Cerebellar cortex (tissue), 1 donor: Measurements from ENCODE around the gene CDYL2.

ENCODE experiments used
- DNase-seq: peaks from one replicate; pipeline ENCODE4 v3.0.0-alpha.2; 2015; ENCODE audit warnings: low spot score

CDYL2 gene

GRCh38 chr16:80705596-80705995, 98.8 kb downstream of the CDYL2 start:
- no peak for DNase-seq

- DNase-seq, result no peak
Measured at GRCh38 chr16:80704751-80705505, 99.5 kb downstream of the CDYL2 start.

GRCh38 chr16:80703131-80704071, 101.0 kb downstream of the CDYL2 start:
- no peak for DNase-seq

GRCh38 chr16:80702696-80703095, 101.7 kb downstream of the CDYL2 start:
- DNase-seq, result no peak

GRCh38 chr16:80700558-80700957, 103.8 kb downstream of the CDYL2 start:
- DNase-seq, result no peak

GRCh38 chr16:80695020-80695419, 109.4 kb downstream of the CDYL2 start:
- DNase-seq, result no peak

GRCh38 chr16:80693553-80693952, 110.8 kb downstream of the CDYL2 start:
- no peak for DNase-seq

- no peak for DNase-seq
Measured at GRCh38 chr16:80692270-80692669, 112.1 kb downstream of the CDYL2 start.

- no peak for DNase-seq
Measured at GRCh38 chr16:80691111-80691741, 113.2 kb downstream of the CDYL2 start.

- DNase-seq, result no peak
Measured at GRCh38 chr16:80689487-80689886, 114.9 kb downstream of the CDYL2 start.

- DNase-seq, result no peak
Measured at GRCh38 chr16:80687606-80688005, 116.8 kb downstream of the CDYL2 start.

- no peak for DNase-seq
Measured at GRCh38 chr16:80684906-80685305, 119.5 kb downstream of the CDYL2 start.

GRCh38 chr16:80684136-80684765, 120.1 kb downstream of the CDYL2 start:
- DNase-seq, result no peak

GRCh38 chr16:80683646-80684045, 120.8 kb downstream of the CDYL2 start:
- DNase-seq, result no peak

GRCh38 chr16:80682421-80683070, 121.9 kb downstream of the CDYL2 start:
- peak; percentile 45 for DNase-seq

GRCh38 chr16:80681436-80681835, 123.0 kb downstream of the CDYL2 start:
- DNase-seq, result no peak

GRCh38 chr16:80680839-80681238, 123.6 kb downstream of the CDYL2 start:
- no peak for DNase-seq

GRCh38 chr16:80680046-80680445, 124.4 kb downstream of the CDYL2 start:
- DNase-seq, result no peak

GRCh38 chr16:80674884-80675283, 129.5 kb downstream of the CDYL2 start:
- DNase-seq, result no peak

GRCh38 chr16:80672379-80672778, 132.0 kb downstream of the CDYL2 start:
- DNase-seq, result no peak

- DNase-seq, result no peak
Measured at GRCh38 chr16:80671281-80671849, 133.0 kb downstream of the CDYL2 start.
